NCI-H2107 treated with DMSO at 0.1 percent for 48 hours (cell line): ENCODE measurements around the gene TMEM131.
"Not testable (repeated sequence)": the region's sequence is repeated elsewhere in the genome, so short reads cannot be mapped to it uniquely, and the experiment has no call there.

Source experiments
- DNase-seq: peaks from one replicate; lab custom pipeline; 2025; ENCODE audit not compliant: unreplicated experiment; lab: John Stamatoyannopoulos, UW

TMEM131 gene

DNA sequence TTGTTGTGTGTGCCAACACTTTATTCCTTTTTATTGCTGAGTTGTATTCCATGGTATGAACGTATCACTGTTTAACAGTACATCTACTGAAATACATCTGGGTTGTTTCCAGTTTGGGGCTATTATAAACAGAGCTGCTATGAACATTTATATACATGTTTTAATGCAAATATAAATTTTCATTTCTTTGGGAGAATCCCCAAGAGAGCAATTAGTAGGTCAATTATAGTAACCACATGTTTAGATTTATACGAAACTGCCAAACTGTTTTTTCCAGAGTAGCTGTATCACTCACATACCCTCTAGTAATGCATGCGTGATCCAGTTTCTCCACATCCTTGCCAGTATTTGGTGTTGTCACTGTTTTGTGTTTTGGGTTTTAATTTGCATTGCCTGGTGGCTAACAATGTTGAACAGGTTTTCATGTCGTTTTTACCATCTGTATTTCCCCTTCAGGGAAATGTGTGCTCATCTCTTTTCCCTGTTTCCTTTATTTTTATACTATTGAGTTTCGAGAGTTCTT, 81.0 kb downstream of the TMEM131 start:
- no peak for DNase-seq

DNA sequence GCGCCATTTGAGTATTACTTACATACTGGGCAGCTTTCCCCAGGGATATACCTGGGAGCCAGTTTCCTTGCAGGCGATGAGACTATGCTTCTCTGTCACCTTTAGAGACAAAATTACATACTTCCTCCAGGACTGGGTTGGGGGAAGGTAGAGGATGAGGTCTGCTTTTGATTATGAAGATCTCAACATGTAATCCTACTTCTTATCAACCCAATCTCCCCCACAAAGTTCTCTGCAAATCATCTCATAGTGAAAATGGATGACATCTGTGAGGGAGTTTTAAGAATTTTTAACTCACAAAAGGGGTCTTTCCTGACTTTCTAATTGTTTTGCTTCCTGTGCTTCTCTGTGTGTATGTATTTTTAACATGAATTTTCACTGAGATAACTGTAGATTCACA, 81.9 kb downstream of the TMEM131 start:
- DNase-seq = no peak

DNA sequence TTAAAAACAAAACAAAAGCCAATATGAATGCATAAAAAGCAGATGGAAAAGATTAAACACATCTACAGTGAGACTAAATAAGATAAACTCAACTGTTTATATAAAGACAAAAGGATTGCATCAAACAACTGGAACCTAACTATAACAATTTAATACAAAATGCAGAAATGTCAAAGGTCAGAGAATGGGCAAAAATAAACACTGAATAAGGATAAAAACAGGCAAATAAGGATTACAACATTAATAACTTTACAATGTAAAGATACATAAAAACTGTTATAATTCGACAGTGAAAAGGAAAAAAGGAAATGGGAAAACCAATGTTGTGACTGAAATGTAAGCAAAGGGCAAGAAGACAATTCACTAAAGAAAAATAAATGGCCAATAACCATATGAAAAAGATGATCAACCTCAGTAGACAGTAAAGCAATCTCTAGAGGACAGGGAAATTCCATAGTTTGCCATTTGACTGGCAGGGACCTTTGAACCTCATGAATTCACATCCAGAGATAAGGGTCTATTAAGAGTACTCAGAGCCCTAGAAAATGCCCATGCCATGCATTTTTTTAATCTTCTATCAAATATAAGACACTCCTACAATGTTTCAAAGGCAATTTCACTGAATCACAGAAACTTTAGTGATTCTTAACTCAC, 83.7 kb downstream of the TMEM131 start:
- DNase-seq = no peak

DNA sequence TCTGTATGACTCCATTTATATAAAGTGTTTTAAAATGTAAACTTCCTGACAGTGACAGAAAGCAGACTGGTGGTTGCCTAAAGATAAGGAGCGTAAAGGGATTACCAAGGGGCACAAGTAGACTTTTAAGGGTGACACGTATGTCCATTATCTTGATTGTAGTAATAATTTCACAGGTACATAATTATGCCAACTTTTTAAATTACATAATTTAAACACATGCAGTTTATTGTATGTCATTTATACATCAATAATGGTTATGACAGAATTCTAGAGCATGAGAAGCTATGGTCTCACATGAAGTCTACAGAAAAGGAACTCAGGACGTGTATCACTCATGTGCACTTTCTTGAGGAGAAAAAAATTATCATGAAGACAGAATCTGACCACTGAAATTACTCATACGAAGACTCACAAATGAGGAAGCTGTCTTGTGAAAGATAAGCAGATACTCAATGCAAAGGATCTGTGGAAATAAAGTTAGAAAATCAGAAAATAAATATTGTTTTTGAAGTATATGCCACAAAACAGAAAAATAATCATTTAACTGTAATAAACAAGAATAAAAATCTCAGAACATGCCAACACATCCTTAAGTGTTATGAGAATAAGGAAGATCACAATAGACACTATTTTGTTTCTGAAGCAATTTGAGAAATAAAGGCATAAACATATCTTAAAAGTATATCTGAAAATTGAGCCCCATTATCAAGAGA, 84.4 kb downstream of the TMEM131 start:
- DNase-seq = no peak

DNA sequence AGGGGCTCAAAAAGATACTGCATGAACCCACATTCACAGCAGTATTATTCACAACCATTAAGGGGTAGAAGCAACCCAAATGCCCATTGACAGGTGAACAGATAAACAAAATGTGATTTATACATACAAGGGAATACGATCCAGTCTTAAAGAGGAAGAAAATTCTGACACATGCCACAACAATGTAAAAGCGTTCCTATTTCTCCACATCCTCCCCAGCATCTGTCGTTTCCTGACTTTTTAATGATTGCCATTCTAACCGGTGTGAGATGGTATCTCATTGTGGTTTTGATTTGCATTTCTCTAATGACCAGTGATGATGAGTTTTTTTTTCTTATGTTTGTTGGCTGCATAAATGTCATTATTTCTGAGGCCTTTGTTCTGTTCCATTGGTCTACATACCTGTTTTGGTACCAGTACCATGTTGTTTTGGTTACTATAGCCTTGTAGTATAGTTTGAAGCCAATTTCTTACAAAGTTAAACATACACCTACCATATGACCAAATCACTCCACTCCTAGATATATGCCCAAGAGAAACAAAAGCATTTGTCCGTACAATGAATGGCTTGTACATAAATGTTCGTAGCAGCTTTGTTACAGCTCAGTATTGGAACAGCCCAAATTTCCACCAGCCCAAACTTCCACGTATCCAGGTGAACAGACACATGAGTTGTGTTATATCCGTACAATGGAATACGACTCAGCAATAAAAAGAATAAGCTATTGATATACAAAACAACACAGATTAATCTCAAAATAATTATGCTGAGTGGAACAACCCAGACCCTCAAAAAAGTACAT, 85.1 kb downstream of the TMEM131 start:
- no peak for DNase-seq

DNA sequence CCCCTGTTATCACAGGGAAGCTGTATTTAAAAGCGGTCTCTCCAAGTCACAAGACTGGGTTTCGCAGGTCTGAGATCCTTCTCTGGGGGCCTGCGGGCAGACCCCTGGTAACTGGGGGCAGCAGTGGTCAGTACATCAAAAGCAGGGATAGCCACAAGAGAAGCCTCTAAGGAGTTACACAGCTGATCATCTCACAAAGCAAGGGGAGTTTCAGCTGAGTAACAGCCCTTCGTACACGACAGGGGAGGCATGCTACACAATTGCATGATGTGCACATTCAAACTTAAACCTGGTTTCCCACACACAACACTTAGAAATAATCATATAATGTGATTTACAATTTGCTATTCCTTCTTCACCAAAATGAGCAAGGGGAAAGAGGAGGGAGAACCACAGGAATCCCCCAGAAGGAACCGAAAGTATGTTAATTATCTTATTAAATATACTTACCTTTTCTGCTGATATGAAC, 87.5 kb downstream of the TMEM131 start:
- no peak for DNase-seq

DNA sequence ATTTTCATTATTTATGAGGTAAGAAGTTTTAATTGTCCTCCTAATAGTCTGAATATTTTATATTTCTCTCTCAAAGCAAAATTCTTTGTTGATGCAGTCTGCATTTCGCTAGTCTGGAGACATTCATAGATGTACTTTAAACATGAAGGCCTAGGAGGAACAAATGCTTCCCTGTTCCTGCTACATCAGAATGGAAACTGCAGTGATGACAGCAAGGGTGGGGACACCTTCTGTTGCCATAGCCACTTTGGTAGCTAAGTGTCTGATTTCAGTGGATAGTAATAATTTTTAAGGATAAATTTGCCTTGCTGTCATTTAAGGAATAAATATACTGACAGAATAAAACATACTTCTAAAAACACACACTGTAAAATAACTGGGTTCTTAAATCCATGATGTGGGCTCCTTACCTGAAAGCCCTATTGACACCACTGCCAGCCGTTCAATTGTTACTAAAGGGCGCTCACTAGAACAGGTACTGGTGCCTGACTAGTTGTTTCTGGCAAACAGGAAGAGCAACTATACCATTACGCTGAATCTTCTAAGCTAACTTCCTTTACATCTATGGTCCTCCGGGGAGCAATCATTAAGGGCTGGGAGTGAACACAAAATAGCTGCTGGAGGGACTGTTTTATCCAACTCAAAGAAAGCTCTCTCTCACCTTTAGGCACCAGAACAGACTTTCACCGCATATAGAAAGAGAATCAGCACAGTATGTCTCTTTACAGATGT, 88.2 kb downstream of the TMEM131 start:
- no peak for DNase-seq

DNA sequence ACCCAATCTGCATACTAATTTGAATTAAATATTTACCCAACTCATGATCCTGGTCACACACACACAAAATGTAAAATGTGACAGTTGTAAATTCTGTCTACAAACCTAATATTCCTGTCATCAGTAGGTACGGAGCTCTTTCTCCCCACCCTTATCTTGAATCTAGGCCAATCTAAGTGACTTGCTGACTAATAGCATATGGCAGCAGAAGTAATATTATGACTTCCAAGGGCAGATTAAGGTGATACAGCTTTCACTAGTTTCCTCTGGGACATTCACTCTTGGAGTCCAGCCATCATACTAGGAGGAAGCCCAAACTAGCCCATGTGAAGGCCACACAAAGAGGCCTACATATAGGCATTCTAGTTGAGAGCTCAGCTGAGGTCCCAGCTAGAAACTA, 89.4 kb downstream of the TMEM131 start:
- DNase-seq = no peak

DNA sequence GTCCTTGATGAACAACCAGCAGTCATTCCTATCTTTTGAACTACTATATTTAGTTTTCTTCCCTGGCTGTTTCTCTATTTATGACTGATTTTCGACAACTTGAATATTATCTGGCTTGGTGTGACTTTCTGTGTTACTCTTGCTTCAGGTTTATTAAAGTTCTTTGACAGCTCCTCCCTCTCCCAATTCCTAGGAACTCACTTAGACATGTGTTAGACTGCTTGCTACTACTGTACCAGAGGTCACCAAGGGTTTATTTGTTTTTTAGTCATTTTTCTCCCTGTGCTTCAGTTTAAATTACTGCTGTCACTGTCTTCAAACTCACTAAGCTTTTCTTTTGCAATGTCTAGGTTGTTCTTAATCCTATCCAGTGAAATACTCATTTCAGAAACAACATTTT, 90.5 kb downstream of the TMEM131 start:
- no peak for DNase-seq

DNA sequence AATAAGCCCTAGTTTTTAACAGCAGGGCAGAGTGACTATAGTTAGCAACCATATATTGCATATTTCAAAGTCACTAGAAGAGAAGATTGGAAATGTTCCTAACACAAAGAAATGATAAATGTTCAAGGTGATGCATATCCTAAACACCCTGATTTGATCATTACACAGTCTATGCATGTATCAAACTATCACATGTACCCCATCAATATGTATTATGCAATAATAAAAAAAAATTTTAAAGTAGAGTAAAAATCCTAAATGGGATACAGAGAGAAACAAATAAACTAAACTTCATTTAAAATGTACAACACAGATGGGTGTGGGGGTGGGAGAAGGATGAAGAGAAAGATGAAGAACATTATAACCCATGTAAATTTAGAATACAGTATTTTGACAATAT, 93.9 kb downstream of the TMEM131 start:
- DNase-seq = no peak

DNA sequence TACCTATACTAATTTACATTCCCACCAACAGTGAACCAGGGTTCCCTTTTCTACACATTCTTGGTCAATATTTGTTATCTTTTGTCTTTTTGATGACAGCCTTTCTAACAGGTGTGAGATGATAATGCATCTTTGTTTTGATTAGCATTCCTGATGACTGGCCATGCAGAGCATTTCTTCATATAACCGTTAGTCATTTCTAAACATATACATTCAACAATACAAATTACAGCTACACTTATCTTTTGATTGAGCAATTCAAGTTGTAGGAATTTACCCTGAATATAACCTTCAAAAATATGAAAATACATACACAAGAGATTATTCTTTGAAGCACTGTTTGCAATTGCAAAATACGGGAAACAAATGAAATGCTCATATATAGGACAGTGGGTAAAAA, 94.9 kb downstream of the TMEM131 start:
- DNase-seq = no peak

DNA sequence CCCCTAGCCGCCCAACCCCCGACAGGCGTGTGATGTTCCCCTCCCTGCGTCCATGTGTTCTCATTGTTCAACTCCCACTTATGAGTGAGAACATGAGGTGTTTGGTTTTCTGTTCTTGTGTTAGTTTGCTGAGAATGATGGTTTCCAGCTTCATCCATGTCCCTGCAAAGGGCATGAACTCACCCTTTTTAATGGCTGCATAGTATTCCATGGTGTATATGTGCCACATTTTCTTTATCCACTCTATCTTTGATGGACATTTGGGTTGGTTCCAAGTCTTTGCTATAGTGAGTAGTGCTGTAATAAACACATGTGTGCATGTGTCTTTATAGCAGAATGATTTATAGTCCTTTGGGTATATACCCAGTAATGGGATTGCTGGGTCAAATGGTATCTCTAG, 102.7 kb downstream of the TMEM131 start:
- DNase-seq = not testable (repeated sequence)

DNA sequence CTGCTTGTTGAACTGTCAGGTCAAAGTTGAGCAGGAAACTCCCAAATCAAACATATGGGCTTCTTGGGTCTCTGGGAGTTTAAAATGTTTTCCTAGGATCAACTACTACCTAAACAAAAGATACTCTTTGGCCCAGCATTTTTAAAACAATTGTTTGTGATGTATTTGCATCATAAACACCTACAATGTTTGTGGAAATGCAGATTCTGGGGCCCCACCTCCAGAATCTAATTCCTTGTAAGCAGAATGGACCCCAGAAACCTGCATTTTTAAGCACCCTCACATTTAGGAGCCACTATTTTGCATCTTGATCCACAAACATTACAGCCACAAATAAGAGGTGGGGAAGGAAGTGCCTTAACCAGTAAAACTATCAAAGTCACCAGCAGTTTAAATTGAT, 104.1 kb downstream of the TMEM131 start:
- no peak for DNase-seq

DNA sequence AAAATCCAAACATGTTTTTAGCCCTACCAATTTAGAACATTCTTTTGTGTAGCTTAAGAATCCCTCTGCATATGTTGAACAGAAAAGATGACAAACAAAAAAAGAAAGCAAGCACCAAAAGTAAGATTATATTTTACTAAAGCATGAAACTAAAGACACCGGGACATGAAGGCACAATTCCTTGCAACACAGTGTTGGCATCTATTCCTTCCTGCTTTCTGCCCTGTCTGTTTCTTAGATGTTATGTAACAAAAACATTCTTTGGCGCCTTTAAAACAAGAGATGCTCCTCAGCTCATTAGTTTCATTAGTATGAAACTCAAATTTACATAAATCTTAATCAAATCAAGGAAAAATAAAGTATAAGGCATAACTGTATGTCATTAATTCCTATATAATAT, 106.6 kb downstream of the TMEM131 start:
- no peak for DNase-seq

DNA sequence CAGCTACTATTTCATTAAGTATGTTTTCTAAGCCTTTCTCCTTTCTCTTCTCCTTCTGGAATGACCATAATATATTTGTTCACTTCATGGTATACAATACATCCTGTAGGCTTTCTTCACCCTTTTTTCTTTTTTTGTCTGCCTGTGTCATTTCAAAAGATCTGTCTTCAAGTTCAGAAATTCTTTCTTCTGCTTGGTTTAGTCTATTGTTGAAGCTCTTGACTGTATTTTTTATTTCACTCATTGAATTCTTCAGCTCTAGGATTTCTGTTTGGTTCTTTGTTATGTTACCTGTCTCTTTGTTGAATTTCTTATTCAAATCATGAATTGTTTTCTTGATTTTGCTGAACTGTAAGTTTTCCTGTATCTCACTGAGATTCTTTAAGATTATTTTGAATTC, 109.9 kb downstream of the TMEM131 start:
- DNase-seq = no peak

DNA sequence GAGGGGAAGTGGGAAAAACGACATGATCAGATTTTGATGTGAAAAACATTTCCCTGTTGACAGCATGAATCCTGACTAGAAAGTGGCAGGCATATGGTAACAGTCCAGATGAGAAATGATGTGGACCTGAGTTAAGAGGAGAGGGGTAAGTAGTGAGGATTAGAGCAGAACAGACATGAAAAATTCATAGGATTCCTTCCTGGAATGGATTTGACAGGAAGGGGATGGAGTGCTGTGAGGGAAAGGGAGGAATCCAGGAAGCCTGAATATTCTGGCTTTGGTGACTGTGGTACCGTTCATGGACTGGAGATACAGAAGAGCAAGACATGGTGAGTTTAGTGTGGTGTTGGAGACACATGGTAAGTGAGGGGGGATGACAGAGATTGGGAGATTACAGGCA, 115.4 kb downstream of the TMEM131 start:
- no peak for DNase-seq

DNA sequence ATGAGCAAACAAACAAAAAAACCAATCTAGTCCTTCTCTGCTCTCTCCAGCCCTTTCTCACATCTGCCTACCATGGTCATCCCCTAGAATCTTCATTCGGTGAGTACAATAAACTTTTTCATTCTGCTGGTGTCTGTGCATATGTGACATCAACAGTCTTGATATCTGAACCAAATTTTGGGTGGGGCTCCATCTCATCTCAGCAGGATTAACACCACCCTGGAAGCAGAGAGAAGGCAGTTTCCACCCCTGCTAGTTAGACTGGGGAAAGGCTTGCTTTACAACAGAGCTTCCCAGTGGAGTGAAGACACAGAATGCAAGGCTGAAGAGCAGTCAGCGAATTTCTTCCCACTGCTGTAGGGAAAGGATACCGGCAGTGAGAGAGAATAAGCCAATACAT, 116.9 kb downstream of the TMEM131 start:
- DNase-seq = no peak

DNA sequence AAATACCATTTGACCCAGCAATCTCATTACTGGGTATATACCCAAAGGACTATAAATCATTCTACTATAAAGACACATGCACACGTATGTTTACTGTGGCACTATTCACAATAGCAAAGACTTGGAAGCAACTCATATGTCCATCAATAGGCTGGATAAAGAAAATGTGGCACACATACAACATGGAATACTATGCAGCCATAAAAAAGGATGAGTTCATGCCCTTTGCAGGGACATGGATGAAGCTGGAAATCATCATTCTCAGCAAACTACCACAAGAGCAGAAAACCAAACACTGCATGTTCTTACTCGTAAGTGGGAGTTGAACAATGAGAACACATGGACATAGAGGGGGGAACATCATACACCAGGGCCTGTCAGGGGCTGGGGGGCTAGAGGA, 117.4 kb downstream of the TMEM131 start:
- DNase-seq = not testable (repeated sequence)

DNA sequence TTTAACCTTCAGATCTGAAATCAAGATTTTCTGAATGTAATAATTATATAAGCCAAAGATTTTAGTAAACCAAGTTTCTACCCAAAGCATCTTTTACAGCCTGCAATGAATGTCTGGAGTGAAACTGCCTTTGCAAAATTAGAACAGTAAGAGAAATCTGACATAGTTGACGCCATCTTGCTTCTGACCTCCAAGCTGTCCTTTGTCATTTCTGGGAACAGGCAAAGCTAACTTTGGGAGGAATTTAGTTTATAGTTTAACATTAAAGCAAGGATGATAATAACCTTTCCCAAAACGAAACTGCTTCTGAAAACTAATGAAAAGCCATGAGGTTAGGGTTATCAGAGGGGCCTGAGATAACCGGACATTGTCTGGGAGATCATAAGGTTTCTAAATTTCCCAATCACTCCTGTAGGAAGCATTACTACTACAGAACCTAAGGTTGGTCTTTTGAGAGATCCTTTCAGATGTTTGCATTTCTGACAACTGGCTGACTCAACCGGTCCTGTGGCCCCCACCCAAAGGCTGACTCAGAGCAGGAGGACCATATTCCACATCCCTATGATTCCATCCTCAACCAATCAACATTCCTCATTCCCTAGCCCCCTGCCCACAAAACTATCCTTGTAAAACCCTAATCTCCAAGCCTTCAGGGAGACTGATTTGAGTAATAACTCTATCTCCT, 124.5 kb downstream of the TMEM131 start:
- DNase-seq = no peak

DNA sequence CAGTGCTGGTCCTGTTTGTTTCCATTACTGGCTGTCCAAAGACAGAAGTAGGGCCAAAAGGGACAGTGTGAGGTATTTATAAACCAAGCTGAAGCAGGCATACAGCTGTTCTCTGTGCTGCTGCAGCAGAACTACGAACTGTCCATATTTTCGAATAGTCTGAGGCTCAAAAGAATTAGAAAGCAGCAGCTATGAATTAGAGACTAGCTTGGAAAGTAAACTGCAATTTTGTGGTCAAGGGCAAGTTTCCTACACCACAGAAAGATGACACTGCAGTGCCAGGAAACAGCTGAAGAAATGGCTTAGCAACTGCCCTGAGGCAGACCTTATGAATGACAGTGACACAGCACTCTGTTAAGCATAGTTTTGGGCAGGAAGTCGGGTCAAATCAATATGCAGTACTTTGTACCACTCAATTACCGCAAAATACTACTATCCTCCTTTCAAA, 125.3 kb downstream of the TMEM131 start:
- peak; percentile 51 for DNase-seq
